ENCODE measurements around the gene NUMBL.

The NUMBL gene

GRCh38 chr19:40700083-40700482 lies 9.6 kb upstream of the NUMBL start:
- no peaks in the 10 kb centered on the region for H3K9me3 ChIP-seq (ENCODE audit: insufficient read depth, low read depth, low read length)
- H3K27me3 ChIP-seq (ENCODE audit: insufficient read depth, low read length): no peaks in the 10 kb centered on the region
- WGBS: 95% methylated on average over 9 of the region's 9 CpGs
- no peak overlapping the region for H3K27ac ChIP-seq (ENCODE audit: low read depth, low read length)
- no peak overlapping the region for H3K4me3 ChIP-seq (ENCODE audit: low read length)
- H3K36me3 ChIP-seq (ENCODE audit: insufficient read depth, low read length): peaks cover 60% of the 10 kb centered on the region
- H3K9ac ChIP-seq (ENCODE audit: low read depth, low read length): no peak overlapping the region
- H3K4me1 ChIP-seq (ENCODE audit: insufficient read depth, low read length): no peaks in the 10 kb centered on the region

- Histone ChIP-seq H3K36me3 (ENCODE audit: insufficient read depth, low read length) (peaks cover 44% of the 10 kb centered on the region), H3K9ac (ENCODE audit: low read depth, low read length) (no peak overlapping the region), H3K4me1 (ENCODE audit: insufficient read depth, low read length) (0 out of 2 replicates have a peak, but pooled peaks cover under 1% of the 10 kb centered on the region), H3K9me3 (ENCODE audit: insufficient read depth, low read depth, low read length) (no peaks in the 10 kb centered on the region), H3K27me3 (ENCODE audit: insufficient read depth, low read length) (no peaks in the 10 kb centered on the region), H3K4me3 (ENCODE audit: low read length) (no peak overlapping the region), H3K27ac (ENCODE audit: low read depth, low read length) (no peak overlapping the region)
- WGBS: 93% methylated on average over 6 of the region's 6 CpGs
Measured at GRCh38 chr19:40697007-40697406, 6.6 kb upstream of the NUMBL start.

- Histone ChIP-seq H3K27ac (ENCODE audit: low read depth, low read length) (no peak overlapping the region), H3K9me3 (ENCODE audit: insufficient read depth, low read depth, low read length) (no peaks in the 10 kb centered on the region), H3K9ac (ENCODE audit: low read depth, low read length) (no peak overlapping the region), H3K36me3 (ENCODE audit: insufficient read depth, low read length) (peaks cover 33% of the 10 kb centered on the region), H3K4me3 (ENCODE audit: low read length) (no peak overlapping the region), H3K27me3 (ENCODE audit: insufficient read depth, low read length) (no peaks in the 10 kb centered on the region), H3K4me1 (ENCODE audit: insufficient read depth, low read length) (peaks cover 5% of the 10 kb centered on the region; the same call in 1 of the 2 replicates)
- WGBS: 99% methylated on average over 5 of the region's 5 CpGs
Measured at GRCh38 chr19:40695881-40696280, 5.4 kb upstream of the NUMBL start.

GRCh38 chr19:40693896-40694295 lies 3.4 kb upstream of the NUMBL start:
- H3K9me3 ChIP-seq (ENCODE audit: insufficient read depth, low read depth, low read length): no peaks in the 10 kb centered on the region
- no peak overlapping the region for H3K27ac ChIP-seq (ENCODE audit: low read depth, low read length)
- H3K36me3 ChIP-seq (ENCODE audit: insufficient read depth, low read length): peaks cover 18% of the 10 kb centered on the region
- no peak overlapping the region for H3K9ac ChIP-seq (ENCODE audit: low read depth, low read length)
- WGBS: 91% methylated on average over 3 of the region's 4 CpGs
- no peak overlapping the region for H3K4me3 ChIP-seq (ENCODE audit: low read length)
- H3K27me3 ChIP-seq (ENCODE audit: insufficient read depth, low read length): no peaks in the 10 kb centered on the region
- peaks cover 5% of the 10 kb centered on the region; the same call in 1 of the 2 replicates for H3K4me1 ChIP-seq (ENCODE audit: insufficient read depth, low read length)

- Histone ChIP-seq H3K27ac (ENCODE audit: low read depth, low read length) (no peak overlapping the region), H3K27me3 (ENCODE audit: insufficient read depth, low read length) (no peaks in the 10 kb centered on the region), H3K4me3 (ENCODE audit: low read length) (no peak overlapping the region), H3K9me3 (ENCODE audit: insufficient read depth, low read depth, low read length) (no peaks in the 10 kb centered on the region), H3K36me3 (ENCODE audit: insufficient read depth, low read length) (peaks cover 18% of the 10 kb centered on the region), H3K4me1 (ENCODE audit: insufficient read depth, low read length) (peaks cover 5% of the 10 kb centered on the region; the same call in 1 of the 2 replicates), H3K9ac (ENCODE audit: low read depth, low read length) (no peak overlapping the region)
- 92% methylated on average over 11 of the region's 11 CpGs for WGBS
Measured at GRCh38 chr19:40693150-40693788, 2.8 kb upstream of the NUMBL start.

- H3K9ac ChIP-seq (ENCODE audit: low read depth, low read length): no peak overlapping the region; the same call in 1 of the 2 replicates
- H3K4me3 ChIP-seq (ENCODE audit: low read length): no peak overlapping the region
- no peak overlapping the region for H3K27ac ChIP-seq (ENCODE audit: low read depth, low read length)
- H3K36me3 ChIP-seq (ENCODE audit: insufficient read depth, low read length): peaks cover 18% of the 10 kb centered on the region
- 88% methylated on average over 14 of the region's 14 CpGs for WGBS
- H3K27me3 ChIP-seq (ENCODE audit: insufficient read depth, low read length): no peaks in the 10 kb centered on the region
- H3K9me3 ChIP-seq (ENCODE audit: insufficient read depth, low read depth, low read length): no peaks in the 10 kb centered on the region
- H3K4me1 ChIP-seq (ENCODE audit: insufficient read depth, low read length): peaks cover 5% of the 10 kb centered on the region; the same call in 1 of the 2 replicates
Measured at GRCh38 chr19:40692212-40692551, 1.7 kb upstream of the NUMBL start.

- peak overlapping the region; percentile 84 for H3K9ac ChIP-seq (ENCODE audit: low read depth, low read length)
- peaks cover 5% of the 10 kb centered on the region; the same call in 1 of the 2 replicates for H3K4me1 ChIP-seq (ENCODE audit: insufficient read depth, low read length)
- peak overlapping the region; percentile 93 for H3K27ac ChIP-seq (ENCODE audit: low read depth, low read length)
- peak overlapping the region; percentile 73 for H3K4me3 ChIP-seq (ENCODE audit: low read length)
- no peaks in the 10 kb centered on the region for H3K9me3 ChIP-seq (ENCODE audit: insufficient read depth, low read depth, low read length)
- H3K36me3 ChIP-seq (ENCODE audit: insufficient read depth, low read length): peaks cover 16% of the 10 kb centered on the region
- no peaks in the 10 kb centered on the region for H3K27me3 ChIP-seq (ENCODE audit: insufficient read depth, low read length)
- 72% methylated on average over 19 of the region's 24 CpGs for WGBS
Measured at GRCh38 chr19:40691421-40692211, 1.2 kb upstream of the NUMBL start.

GRCh38 chr19:40690693-40691420 lies 406 bp upstream of the NUMBL start:
- WGBS: 1% methylated on average over 53 of the region's 56 CpGs
- no peaks in the 10 kb centered on the region for H3K9me3 ChIP-seq (ENCODE audit: insufficient read depth, low read depth, low read length)
- no peaks in the 10 kb centered on the region for H3K27me3 ChIP-seq (ENCODE audit: insufficient read depth, low read length)

GRCh38 chr19:40689339-40690049 lies 957 bp downstream of the NUMBL start:
- WGBS: 27% methylated on average over 18 of the region's 18 CpGs
- H3K9me3 ChIP-seq (ENCODE audit: insufficient read depth, low read depth, low read length): no peaks in the 10 kb centered on the region
- peak overlapping the region; percentile 73 for H3K9ac ChIP-seq (ENCODE audit: low read depth, low read length)
- peaks cover 5% of the 10 kb centered on the region; the same call in 1 of the 2 replicates for H3K4me1 ChIP-seq (ENCODE audit: insufficient read depth, low read length)
- peaks cover 19% of the 10 kb centered on the region for H3K36me3 ChIP-seq (ENCODE audit: insufficient read depth, low read length)
- H3K27ac ChIP-seq (ENCODE audit: low read depth, low read length): no peak overlapping the region
- no peaks in the 10 kb centered on the region for H3K27me3 ChIP-seq (ENCODE audit: insufficient read depth, low read length)
- peak overlapping the region; percentile 73 for H3K4me3 ChIP-seq (ENCODE audit: low read length)

More at GRCh38 chr19:40690693-40691420, 406 bp upstream of the NUMBL start:
- Histone ChIP-seq H3K9ac (ENCODE audit: low read depth, low read length) (peak overlapping the region; percentile 84), H3K4me3 (ENCODE audit: low read length) (peak overlapping the region; percentile 73), H3K27ac (ENCODE audit: low read depth, low read length) (peak overlapping the region; percentile 93), H3K36me3 (ENCODE audit: insufficient read depth, low read length) (peaks cover 18% of the 10 kb centered on the region), H3K4me1 (ENCODE audit: insufficient read depth, low read length) (peaks cover 5% of the 10 kb centered on the region; the same call in 1 of the 2 replicates)

GRCh38 chr19:40688987-40689338 lies 1.5 kb downstream of the NUMBL start:
- Histone ChIP-seq H3K27me3 (ENCODE audit: insufficient read depth, low read length) (no peaks in the 10 kb centered on the region), H3K27ac (ENCODE audit: low read depth, low read length) (no peak overlapping the region), H3K4me3 (ENCODE audit: low read length) (peak overlapping the region; percentile 73), H3K36me3 (ENCODE audit: insufficient read depth, low read length) (peaks cover 18% of the 10 kb centered on the region), H3K9ac (ENCODE audit: low read depth, low read length) (no peak overlapping the region; the same call in 1 of the 2 replicates), H3K9me3 (ENCODE audit: insufficient read depth, low read depth, low read length) (no peaks in the 10 kb centered on the region), H3K4me1 (ENCODE audit: insufficient read depth, low read length) (peaks cover 5% of the 10 kb centered on the region; the same call in 1 of the 2 replicates)
- 86% methylated on average over 4 of the region's 4 CpGs for WGBS
